H9 (cell line): Measurements from ENCODE around the gene CPEB2. TPM values are rescaled to one million over a fixed set of nuclear protein-coding genes. Genes with fewer than 3 reads are reported as not detected.

Experiments
- DNase-seq: peaks from one replicate; pipeline ENCODE4 v3.0.0-alpha.2; 2017
- H2AFZ ChIP-seq: one replicate; pipeline ENCODE4 v1.6.1; 2013; ENCODE audit warnings: mild to moderate bottlenecking, low read length, control low read depth, moderate library complexity
- H2AK5ac ChIP-seq: 2 replicates; pipeline ENCODE4 v1.6.1; 2013; ENCODE audit warnings: low read length, control low read depth, mixed read lengths; ENCODE audit not compliant: insufficient read length
- H2BK120ac ChIP-seq: one replicate; pipeline ENCODE4 v1.6.1; 2013; ENCODE audit warnings: low read depth, mild to moderate bottlenecking, low read length, control low read depth, inconsistent platforms; ENCODE audit not compliant: poor library complexity, severe bottlenecking
- H2BK12ac ChIP-seq: 2 replicates; pipeline ENCODE4 v1.6.1; 2013; ENCODE audit warnings: low read length, control low read depth, mixed read lengths, low read depth; ENCODE audit not compliant: insufficient read length
- H2BK15ac ChIP-seq: 2 replicates; pipeline ENCODE4 v1.6.1; 2013; ENCODE audit warnings: low read depth, low read length, control low read depth
- H2BK20ac ChIP-seq: one replicate; pipeline ENCODE4 v1.6.1; 2013; ENCODE audit warnings: low read depth, mild to moderate bottlenecking, low read length, control low read depth, inconsistent platforms; ENCODE audit not compliant: poor library complexity, severe bottlenecking
- H2BK5ac ChIP-seq: 2 replicates; pipeline ENCODE4 v1.6.1; 2013; ENCODE audit warnings: low read length, control low read depth, mixed read lengths; ENCODE audit not compliant: insufficient read length
- H3K14ac ChIP-seq: 2 replicates; pipeline ENCODE4 v1.6.1; 2013; ENCODE audit warnings: low read length, control low read depth; ENCODE audit not compliant: insufficient read depth
- H3K18ac ChIP-seq: 2 replicates; pipeline ENCODE4 v1.6.1; 2013; ENCODE audit warnings: low read depth, mild to moderate bottlenecking, mixed read lengths, low read length, control low read depth; ENCODE audit not compliant: insufficient read length
- H3K23ac ChIP-seq: 2 replicates; pipeline ENCODE4 v1.6.1; 2013; ENCODE audit warnings: low read length, control low read depth, mixed read lengths, low read depth; ENCODE audit not compliant: insufficient read length
- H3K23me2 ChIP-seq: 2 replicates; pipeline ENCODE4 v1.6.1; 2013; ENCODE audit warnings: low read depth, mild to moderate bottlenecking, mixed read lengths, low read length, control low read depth; ENCODE audit not compliant: insufficient read length, poor library complexity, severe bottlenecking
- H3K27ac ChIP-seq: 2 replicates; pipeline ENCODE4 v1.5.1; 2013; ENCODE audit warnings: low read length, control low read depth, mixed read lengths, low read depth; ENCODE audit not compliant: insufficient read length
- H3K27me3 ChIP-seq: 2 replicates; pipeline ENCODE4 v1.6.1; 2013; ENCODE audit warnings: low read length, control low read depth, inconsistent platforms; ENCODE audit not compliant: insufficient read depth
- H3K4ac ChIP-seq: 2 replicates; pipeline ENCODE4 v1.6.1; 2013; ENCODE audit warnings: low read depth, mild to moderate bottlenecking, control low read depth, inconsistent platforms, low read length, moderate library complexity
- H3K4me1 ChIP-seq: 2 replicates; pipeline ENCODE4 v1.6.1; 2013; ENCODE audit warnings: low read length, control low read depth, inconsistent platforms; ENCODE audit not compliant: insufficient read depth
- H3K4me2 ChIP-seq: 2 replicates; pipeline ENCODE4 v1.6.1; 2013; ENCODE audit warnings: low read length, control low read depth, mixed read lengths; ENCODE audit not compliant: insufficient read length, insufficient read depth
- H3K56ac ChIP-seq: 2 replicates; pipeline ENCODE4 v1.6.1; 2013; ENCODE audit warnings: low read depth, mild to moderate bottlenecking, mixed read lengths, low read length, control low read depth; ENCODE audit not compliant: insufficient read length
- H3K79me1 ChIP-seq: 2 replicates; pipeline ENCODE4 v1.6.1; 2013; ENCODE audit warnings: low read depth, mild to moderate bottlenecking, moderate library complexity, low read length, control low read depth, inconsistent platforms; ENCODE audit not compliant: insufficient read depth, poor library complexity, severe bottlenecking
- H3K79me2 ChIP-seq: 2 replicates; pipeline ENCODE4 v1.6.1; 2013; ENCODE audit warnings: low read length, control low read depth, inconsistent platforms; ENCODE audit not compliant: insufficient read depth
- H3K9ac ChIP-seq: 2 replicates; pipeline ENCODE4 v1.6.1; 2013; ENCODE audit warnings: low read length, control low read depth, mixed read lengths; ENCODE audit not compliant: insufficient read length; ENCODE audit errors: extremely low read depth
- H3K9me3 ChIP-seq: one replicate; pipeline ENCODE4 v1.6.1; 2013; ENCODE audit warnings: low read depth, low read length, inconsistent platforms; ENCODE audit not compliant: control insufficient read depth
- H3T11ph ChIP-seq: one replicate; pipeline ENCODE4 v1.6.1; 2013; ENCODE audit warnings: mild to moderate bottlenecking, low read length, control low read depth, inconsistent platforms
- H4K20me1 ChIP-seq: one replicate; pipeline ENCODE4 v1.6.1; 2013; ENCODE audit not compliant: control insufficient read depth, insufficient read length, insufficient read depth
- H4K5ac ChIP-seq: 2 replicates; pipeline ENCODE4 v1.6.1; 2013; ENCODE audit warnings: low read depth, mild to moderate bottlenecking, mixed read lengths, low read length, control low read depth; ENCODE audit not compliant: insufficient read length
- H4K8ac ChIP-seq: replicated peaks from 2 replicates; pipeline ENCODE4 v1.6.1; 2013; ENCODE audit warnings: low read length, control low read depth, mixed read lengths, low read depth; ENCODE audit not compliant: insufficient read length
- H4K91ac ChIP-seq: 2 replicates; pipeline ENCODE4 v1.6.1; 2013; ENCODE audit warnings: low read depth, mild to moderate bottlenecking, moderate library complexity, mixed read lengths, low read length, control low read depth; ENCODE audit not compliant: insufficient read length
- H3K27ac Mint-ChIP-seq, 3 experiments: 2 replicates in 2 of 3; 3 replicates in 1 of 3; pipeline ENCODE4 v1.8.0; 2020 to 2021; ENCODE audit warnings: mixed read lengths in 3 of 3, mild to moderate bottlenecking in 1 of 3, moderate library complexity in 1 of 3
- H3K27me3 Mint-ChIP-seq: 2 replicates; pipeline ENCODE4 v1.8.0; 2021; ENCODE audit warnings: low read depth, mild to moderate bottlenecking, moderate library complexity, mixed read lengths
- H3K36me3 Mint-ChIP-seq, 3 experiments: 2 replicates in 2 of 3; 3 replicates in 1 of 3; pipeline ENCODE4 v1.8.0; 2020 to 2021; ENCODE audit warnings: low read depth in 3 of 3, mixed read lengths in 3 of 3; ENCODE audit not compliant: insufficient read depth in 1 of 3
- H3K4me1 Mint-ChIP-seq, 2 experiments: 2 replicates each; pipeline ENCODE4 v1.8.0; 2020; ENCODE audit warnings: mixed read lengths in 2 of 2
- H3K4me3 Mint-ChIP-seq, 2 experiments: 2 replicates in 1 of 2; 3 replicates in 1 of 2; pipeline ENCODE4 v1.8.0; 2020 to 2021; ENCODE audit warnings: mild to moderate bottlenecking in 2 of 2, mixed read lengths in 2 of 2, moderate library complexity in 1 of 2
- H3K9me3 Mint-ChIP-seq, 2 experiments: 2 replicates in 1 of 2; 3 replicates in 1 of 2; pipeline ENCODE4 v1.8.0; 2020; ENCODE audit warnings: mild to moderate bottlenecking in 2 of 2, mixed read lengths in 2 of 2, moderate library complexity in 1 of 2
- CTCF ChIP-seq: fragments of 200-600 bp; sonication (generic); conservative IDR thresholded peaks from 3 replicates; pipeline ENCODE4 v1.8.0; 2021; ENCODE audit warnings: antibody characterized with exemption, mild to moderate bottlenecking
- WGBS: extraction: QIAGEN DNeasy Blood & Tissue Kit; methylation state at CpG from one replicate; pipeline ENCODE4 v1.1.7; 2013; ENCODE audit warnings: missing lambda C conversion rate, low lambda C conversion rate, mixed read lengths; ENCODE audit not compliant: insufficient read length; ENCODE audit errors: extremely low coverage; 5-methylcytosine and 5-hydroxymethylcytosine counted together
- total RNA-seq: library from RNA; stranded (reverse); gene quantifications from 2 replicates; pipeline ENCODE4 v1.2.1, GENCODE V29; 2021

The CPEB2 gene
- total RNA-seq, 1 experiment from 2014 or later = 1.8 TPM

- H3K23me2 ChIP-seq = no peaks in the 10 kb centered on the region
- no peak overlapping the region for H2BK12ac ChIP-seq
- no peak overlapping the region for H2BK120ac ChIP-seq
- H2BK15ac ChIP-seq = no peak overlapping the region
- no peaks in the 10 kb centered on the region for H3K4me1 ChIP-seq
- Mint-ChIP-seq H3K9me3 (peaks cover 15 to 19% of the 10 kb centered on the region in 2 experiments), H3K4me1 (no peaks in the 10 kb centered on the region), H3K4me3 (no peak overlapping the region), H3K27me3 (no peaks in the 10 kb centered on the region), H3K27ac (no peak overlapping the region), H3K36me3 (peaks cover 5 to 10% (median 8%) of the 10 kb centered on the region in 3 experiments; a peak in 6 of 7 replicates)
- H2AK5ac ChIP-seq = no peak overlapping the region
- H4K5ac ChIP-seq = no peak overlapping the region
- TF ChIP-seq CTCF = no peak
- H3K14ac ChIP-seq = no peak overlapping the region
- no peak for DNase-seq
- no peak overlapping the region for H3K9ac ChIP-seq
- H4K91ac ChIP-seq = no peak overlapping the region
- WGBS = no CpG with 5 or more reads among the region's 2 CpGs
- H3K27me3 ChIP-seq = no peaks in the 10 kb centered on the region
- H2AFZ ChIP-seq = no peak overlapping the region
- no peaks in the 10 kb centered on the region; the same call in 1 of the 2 replicates for H3K79me2 ChIP-seq
- no peak overlapping the region for H2BK5ac ChIP-seq
- no peak overlapping the region for H3K18ac ChIP-seq
- no peak overlapping the region for H4K8ac ChIP-seq
- H3K27ac ChIP-seq = no peak overlapping the region
- H4K20me1 ChIP-seq = no peaks in the 10 kb centered on the region
- H3K4me2 ChIP-seq = no peak overlapping the region
- H3K79me1 ChIP-seq = no peaks in the 10 kb centered on the region
- H2BK20ac ChIP-seq = no peak overlapping the region
- no peak overlapping the region for H3K23ac ChIP-seq
- no peak overlapping the region for H3K56ac ChIP-seq
- H3K9me3 ChIP-seq = no peaks in the 10 kb centered on the region
- H3K4ac ChIP-seq = no peak overlapping the region
- no peak overlapping the region for H3T11ph ChIP-seq
Observed at GRCh38 chr4:15116509-15117079, 114.3 kb downstream of the CPEB2 start.
